Skin epidermis (tissue), 12 donors: ENCODE measurements around the gene HIVEP1.

ENCODE experiments used
- H3K27ac ChIP-seq, 21 experiments: fragments of 200-600 bp; sonication (generic) in 11 of 21; one replicate each; pipeline ENCODE4 v1.5.0; 2020; ENCODE audit warnings: mild to moderate bottlenecking in 3 of 21, inconsistent platforms in 2 of 21, moderate library complexity in 2 of 21
- H3K4me3 ChIP-seq, 7 experiments: fragments of 200-600 bp; sonication (generic) in 2 of 7; one replicate each; pipeline ENCODE4 v1.5.0; 2020; ENCODE audit warnings: inconsistent platforms in 2 of 7, mild to moderate bottlenecking in 2 of 7, moderate library complexity in 1 of 7

Gene HIVEP1

DNA sequence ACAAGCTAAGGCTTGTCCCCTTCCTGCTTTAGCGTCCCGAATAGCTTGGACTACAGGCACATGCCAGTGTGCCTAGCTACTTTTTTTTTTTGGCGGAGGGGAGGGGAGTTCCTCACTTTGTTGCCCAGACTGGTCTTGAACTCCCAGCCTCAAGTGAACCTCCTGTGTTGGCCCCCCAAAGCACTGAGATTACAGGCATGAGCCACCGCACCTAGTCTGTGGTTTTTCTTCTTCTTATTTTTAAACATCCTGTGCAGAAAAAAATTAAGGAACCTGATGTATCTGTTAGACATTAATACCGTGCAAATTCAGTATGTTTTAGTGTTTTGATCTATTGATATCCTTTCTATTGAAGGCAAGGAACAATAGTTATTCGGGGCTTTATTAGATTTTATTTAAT is 25.7 kb downstream of the HIVEP1 start:
- no peak overlapping the region for H3K27ac ChIP-seq

DNA sequence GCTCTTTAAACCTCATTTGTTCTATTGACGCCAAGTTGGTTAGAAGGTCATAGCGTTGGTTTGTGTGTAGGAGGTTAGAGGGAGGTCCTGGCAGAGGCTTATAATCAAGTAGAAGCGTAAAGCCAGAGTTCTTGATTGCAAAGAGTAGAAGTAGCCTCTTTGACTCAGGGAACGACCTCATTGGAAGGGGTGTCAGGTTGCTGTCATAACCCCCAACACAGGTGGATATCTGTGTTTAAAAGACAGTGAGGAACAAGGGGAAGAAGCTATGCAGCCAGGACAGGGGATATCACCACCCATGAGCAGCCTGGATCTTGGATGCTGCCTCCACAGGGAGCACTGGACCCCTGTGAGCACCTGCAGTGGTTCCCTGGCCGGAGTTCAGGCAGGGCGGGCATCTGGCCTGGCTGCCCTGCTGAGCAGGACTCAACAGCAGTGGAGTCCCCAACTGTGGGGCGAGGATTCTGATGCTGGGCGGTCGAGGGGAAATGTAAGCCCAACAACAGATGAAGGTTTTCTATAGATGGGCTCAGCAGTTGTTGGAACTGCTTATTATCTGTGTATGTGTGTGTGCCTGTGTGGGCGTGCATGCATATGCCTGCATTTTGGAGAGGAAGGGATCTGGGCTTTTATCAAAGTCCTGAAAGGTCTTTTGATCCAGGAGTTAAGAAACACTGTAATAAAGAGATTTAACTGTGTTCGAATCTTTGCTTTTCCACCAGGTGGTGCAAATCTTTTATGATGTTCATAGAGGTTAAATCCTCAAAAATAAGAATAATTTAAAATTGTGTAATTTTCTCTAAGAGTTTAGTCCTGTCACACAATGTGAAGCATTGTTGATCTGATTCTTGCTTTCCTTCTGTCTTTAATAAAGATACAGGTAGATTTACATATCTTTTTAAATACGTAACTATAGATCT is 27.7 kb downstream of the HIVEP1 start:
- Histone ChIP-seq H3K27ac (no peak overlapping the region), H3K4me3 (no peak overlapping the region)

More for the DNA sequence above, 25.7 kb downstream of the HIVEP1 start:
- no peak overlapping the region for H3K4me3 ChIP-seq

DNA sequence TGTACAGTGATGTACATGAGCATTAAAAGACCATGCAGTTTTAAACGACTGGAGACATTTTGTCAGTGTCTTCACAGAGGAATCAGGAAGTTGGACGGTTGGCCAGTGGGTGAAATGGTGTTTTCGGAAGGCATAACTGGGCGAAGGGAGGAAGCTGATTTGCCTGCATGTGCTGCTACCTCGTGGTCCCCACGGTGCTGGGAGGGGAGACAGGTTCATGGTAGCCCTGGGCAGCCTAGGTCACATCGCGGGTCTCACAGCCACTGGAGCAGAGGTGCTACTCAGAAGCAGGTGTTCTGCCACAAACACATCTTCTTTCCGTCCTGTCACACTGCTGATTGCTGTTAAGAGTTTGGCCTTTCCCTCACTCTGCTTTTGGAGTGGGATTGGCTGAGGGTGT is 35.2 kb downstream of the HIVEP1 start:
- no peak overlapping the region for H3K27ac ChIP-seq
- H3K4me3 ChIP-seq, result no peak overlapping the region

DNA sequence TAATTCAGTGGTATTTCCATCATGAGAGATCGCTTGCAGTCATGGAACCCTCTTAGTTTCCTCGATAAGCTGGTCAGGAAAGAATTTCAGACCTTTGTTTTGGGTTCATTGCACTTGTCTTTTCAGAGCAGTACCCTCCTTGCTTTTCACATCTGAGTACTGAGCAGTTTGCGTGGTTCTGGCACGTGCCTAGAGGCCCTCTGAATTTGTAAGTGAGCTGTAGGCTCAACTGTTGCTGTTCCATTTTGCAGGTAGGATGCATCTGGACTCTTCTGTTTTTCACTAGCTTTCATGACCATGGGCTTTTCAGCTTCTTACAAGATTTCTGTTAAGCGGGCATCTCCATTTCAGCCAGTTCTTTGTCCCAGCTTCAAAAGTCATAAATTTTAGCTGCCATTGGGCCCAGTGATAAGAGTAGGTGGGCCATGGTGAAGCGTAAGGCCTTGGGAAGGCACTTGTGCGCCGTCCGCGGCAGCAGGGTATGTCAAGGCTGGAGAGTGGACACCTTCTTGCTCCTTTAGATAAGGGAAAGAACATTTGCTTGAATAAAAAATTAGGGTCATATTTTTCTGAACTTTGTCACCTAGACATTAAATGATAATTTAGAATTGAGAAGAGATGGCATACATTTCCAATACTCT is 35.8 kb downstream of the HIVEP1 start:
- H3K4me3 ChIP-seq, result no peak overlapping the region
- no peak overlapping the region for H3K27ac ChIP-seq

DNA sequence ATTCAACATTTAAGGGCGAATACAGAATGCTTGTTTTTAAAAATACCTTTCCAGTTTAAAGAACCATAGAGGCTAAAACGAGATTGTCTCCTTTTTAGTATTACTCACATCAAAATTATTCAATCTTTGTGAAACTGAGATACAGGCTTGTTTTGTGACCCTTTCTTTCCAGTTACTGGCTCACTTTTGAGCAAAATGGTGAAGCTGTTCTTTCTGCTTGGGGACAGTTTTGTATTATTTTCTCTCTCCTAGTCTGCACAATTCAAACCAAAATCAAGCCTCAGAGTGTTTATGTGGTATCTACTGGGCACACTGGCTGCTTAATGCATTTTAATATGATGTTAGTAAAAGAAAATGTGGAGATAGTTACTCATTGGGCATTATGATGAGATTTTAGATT is 36.5 kb downstream of the HIVEP1 start:
- peak overlapping the region in 2 of 21 experiments; percentile 8 to 44 for H3K27ac ChIP-seq
- no peak overlapping the region for H3K4me3 ChIP-seq

DNA sequence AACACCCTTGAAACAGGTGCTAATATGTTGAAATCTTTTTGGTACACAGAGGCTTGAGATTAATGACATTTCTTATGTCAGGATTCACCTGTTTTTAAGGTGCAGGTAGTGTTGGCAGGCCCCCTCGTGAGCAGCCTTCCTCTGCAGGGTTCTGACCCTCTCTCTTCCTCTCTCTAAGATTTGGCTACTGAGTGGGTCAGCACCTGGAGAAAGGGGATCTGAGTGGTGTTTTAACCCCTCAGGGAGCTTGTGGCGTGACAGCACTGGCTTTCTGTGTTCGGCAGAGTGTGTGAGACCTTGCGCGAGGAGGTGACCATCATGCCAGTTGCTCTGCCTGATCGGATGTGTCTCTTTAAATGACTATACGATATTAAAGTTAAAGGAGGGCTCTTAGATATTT is 37.1 kb downstream of the HIVEP1 start:
- no peak overlapping the region for H3K4me3 ChIP-seq
- H3K27ac ChIP-seq, result peak overlapping the region in 4 of 21 experiments; percentile 8 to 44 (median 20)

DNA sequence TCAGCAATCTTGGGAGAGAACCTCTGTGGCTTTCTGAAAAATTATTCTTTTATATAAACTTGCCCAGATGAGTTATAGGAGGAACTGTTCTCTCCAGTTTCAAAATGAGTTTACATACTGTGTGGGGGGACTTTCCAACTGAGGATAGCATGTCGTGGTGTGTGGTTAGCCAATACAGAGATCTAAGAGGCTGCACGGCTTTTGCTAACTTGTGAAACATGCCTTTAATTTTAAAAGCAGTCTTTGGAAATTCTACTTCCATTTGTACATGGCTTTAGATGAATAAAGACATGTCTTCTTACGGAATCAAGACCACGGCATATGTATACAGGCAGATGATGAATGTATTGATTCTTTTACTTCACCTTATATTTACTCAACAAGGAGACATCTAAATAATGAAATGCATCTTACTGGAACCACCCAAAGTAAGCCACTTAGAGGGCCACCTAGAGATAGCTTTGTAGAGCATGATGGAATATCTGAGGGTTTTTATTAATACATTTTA is 39.8 kb downstream of the HIVEP1 start:
- Histone ChIP-seq H3K4me3 (no peak overlapping the region), H3K27ac (peak overlapping the region in 14 of 21 experiments; percentile 8 to 83 (median 46))

DNA sequence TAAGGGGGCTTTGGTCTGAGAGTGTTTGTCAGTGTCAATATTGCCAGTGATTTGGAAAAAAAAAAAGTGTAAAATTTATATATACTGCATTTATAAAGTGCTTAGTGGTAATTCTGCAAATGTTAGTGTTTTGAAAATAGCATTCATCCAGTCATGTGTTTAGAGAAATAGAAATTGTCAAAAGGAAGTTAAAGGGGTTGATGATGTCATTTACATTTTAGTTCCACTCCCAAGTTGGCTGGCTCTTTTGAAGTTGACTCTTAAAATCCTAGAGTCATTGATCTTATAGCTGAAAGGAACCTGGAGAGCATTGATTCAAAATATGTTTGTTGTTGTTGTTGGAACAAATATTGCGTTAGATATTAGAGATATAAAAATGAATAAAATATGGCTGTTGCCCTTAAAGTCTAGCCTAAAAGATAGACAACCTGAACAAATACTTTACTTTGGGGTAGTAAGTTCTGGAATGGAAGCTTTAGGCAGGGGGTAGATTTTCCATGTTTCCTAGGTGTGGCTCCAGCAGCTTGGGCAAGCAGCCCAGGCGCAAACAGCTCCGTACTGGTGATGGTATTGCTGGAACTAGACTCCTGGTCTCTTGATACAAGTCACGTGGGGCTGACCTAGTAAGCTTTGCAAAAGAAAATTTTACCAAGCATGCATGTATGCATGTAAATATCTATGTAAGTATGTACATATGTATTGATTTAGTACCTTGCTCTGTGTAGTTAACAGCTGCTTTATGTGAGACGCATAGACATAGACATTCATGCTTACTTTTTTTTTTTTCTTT is 46.3 kb downstream of the HIVEP1 start:
- H3K27ac ChIP-seq, result peak overlapping the region in 5 of 21 experiments; percentile 6 to 53 (median 13)
- H3K4me3 ChIP-seq, result no peak overlapping the region

DNA sequence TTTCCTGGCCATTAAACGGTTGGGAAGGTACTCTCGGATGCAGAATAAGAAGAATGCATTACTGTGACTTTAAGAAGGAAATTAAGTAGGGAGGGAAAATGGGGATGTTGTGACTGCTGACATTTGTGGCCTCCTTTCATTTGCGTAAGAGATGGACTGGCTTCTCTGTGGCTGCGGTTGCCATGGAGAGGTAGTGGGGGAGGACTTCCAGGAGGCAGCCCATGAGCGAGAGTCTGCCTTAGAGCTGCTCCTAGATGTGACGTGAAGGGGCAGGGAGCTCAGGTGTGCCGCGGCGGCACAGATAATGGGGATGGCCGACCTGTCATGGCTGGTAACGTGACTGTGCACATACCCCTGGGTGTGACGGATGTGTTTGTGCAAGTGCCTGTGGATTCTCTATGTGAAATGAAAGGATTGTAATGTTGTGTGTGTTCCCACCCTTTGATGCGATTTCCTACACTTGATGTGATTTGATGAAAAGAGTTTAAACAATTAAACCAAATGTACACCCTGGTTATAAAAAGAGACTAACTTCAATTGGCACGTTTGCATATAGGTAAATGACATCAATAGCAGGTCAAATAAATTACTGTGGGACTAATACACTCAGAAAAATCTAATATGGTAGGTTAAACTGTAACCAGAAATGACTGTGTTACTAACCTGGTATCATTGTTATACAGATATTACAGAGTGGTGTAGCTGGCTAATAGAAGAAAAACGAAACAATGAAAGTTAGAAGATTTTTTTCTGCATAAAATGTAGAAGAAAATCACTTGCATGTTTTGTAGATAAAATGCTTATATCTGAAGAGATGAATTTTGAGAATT is 48.9 kb downstream of the HIVEP1 start:
- Histone ChIP-seq H3K27ac (peak overlapping the region in 7 of 21 experiments; percentile 0 to 78 (median 55)), H3K4me3 (peak overlapping the region in 3 of 7 experiments; percentile 8 to 28 (median 11))

DNA sequence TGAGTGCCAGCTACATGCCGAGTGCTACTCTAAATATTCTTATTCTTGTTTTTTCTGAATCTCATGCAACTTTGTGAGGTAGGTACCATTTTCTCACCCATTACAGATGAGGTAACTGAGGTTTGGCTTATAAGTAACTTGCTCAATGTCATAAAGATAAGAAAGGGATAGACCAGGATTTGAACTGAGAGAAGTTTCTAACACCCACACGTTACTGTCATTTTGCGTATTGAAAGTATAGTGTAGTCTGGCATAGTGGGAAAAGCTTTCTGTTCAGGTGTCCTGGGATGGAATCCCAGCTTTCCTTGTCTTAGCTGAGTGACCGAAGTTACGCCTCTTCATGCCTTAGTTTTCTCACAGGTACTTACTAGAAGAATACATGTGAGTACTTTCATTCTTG is 50.5 kb downstream of the HIVEP1 start:
- no peak overlapping the region for H3K27ac ChIP-seq
- H3K4me3 ChIP-seq, result no peak overlapping the region

DNA sequence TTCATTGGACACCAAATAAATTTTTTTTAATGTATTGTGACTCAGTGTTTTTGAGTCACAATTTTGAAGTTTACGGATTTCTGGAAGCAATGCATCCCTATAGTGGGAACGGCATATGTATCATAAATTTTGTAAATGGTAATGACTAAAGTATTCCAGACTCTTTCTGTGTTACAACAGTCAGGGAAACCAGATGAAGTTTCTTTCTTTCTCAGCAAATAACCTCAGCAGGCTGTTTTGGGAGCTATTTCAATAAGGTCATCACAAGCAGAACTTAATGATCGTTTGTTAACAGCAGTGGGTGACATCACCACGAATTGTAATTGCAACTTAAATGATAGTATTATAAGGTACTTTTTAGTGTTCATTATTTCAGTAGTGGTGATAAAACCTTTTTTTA is 52.0 kb downstream of the HIVEP1 start:
- Histone ChIP-seq H3K27ac (peak overlapping the region in 2 of 21 experiments; percentile 16 to 56), H3K4me3 (no peak overlapping the region)

DNA sequence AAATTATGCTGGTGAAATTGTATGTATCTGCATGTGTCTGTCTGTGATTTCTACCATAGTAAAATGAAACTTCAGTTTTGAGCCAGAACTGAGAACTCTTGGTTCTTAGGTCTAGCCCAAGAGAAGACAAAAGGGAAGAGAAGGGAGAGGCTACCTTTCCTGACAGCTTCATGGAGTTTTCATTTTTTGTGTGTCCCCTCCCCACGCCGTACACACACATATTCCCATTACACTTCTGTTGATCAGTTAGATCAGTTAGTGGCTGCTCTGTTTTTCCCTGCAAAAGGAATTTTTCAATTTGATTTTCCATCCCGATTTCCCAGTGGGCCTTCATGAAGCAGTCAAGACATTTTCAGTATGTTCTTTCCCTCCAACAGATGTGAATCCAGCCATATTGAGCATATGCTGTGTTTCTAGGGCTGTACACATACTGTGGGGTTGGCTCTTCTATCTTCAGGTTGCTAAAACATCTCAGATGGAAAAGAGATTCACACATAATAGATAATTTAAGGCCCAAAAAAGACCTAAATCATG is 52.5 kb downstream of the HIVEP1 start:
- Histone ChIP-seq H3K27ac (peak overlapping the region in 3 of 21 experiments; percentile 1 to 56 (median 16)), H3K4me3 (no peak overlapping the region)

DNA sequence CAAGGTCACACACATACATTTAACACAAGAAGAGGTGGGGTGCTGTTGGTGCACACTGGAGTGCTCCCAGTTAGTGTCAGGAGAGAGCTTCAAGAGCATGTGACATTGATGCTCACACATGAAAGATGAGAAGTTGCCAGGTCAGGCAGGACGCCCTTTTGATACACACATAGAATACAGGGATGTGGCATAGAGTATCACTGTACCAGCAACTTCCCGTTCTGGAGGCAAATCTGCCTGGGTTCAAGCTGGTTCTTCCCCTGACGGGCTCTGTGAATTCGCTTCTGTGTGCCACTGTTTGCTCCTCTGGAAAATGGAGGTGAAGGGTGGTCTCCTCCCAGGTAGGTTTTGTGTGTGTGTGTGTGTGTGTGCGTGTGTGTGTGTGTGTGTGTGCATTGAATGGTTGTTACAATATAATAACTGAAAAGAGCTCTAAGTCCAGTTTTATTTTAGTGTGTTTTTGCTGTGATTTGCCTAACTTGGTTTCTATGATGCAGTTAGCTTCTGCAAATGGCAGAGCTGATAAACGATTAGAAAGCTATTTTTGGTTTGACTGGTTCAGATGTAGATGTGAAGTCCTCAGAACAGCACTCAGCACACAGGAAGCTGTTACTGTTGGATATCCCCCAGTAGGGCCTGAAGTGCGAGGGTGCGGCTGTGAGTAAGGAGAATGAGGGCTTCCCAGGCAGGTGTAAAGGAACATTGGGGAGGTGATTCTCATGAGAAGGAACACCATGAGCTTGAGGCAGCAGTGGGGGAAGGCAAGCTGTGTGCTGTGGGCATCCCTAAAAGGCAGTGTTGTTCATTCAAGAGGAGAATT is 53.4 kb downstream of the HIVEP1 start:
- H3K27ac ChIP-seq, result peak overlapping the region in 1 of 21 experiments; percentile 23
- no peak overlapping the region for H3K4me3 ChIP-seq

DNA sequence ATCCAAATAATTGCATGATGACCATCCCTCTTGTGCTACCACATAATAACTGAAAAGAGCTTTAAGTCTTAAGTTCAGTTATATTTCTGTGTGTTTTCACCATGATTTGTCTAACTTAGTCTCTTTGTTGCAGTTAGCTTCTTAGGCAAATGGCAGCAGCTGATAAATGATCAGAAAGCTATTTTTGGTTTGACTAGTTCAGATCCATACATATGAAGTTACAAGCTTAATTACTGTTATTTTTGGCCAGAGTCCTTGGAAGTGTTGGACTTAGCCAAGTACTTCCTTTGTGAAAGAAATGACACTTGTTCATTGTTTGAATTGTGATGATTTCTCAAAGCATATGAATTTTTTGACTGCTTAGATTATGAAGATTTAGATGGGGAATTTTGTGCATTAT is 54.2 kb downstream of the HIVEP1 start:
- Histone ChIP-seq H3K27ac (no peak overlapping the region), H3K4me3 (no peak overlapping the region)

DNA sequence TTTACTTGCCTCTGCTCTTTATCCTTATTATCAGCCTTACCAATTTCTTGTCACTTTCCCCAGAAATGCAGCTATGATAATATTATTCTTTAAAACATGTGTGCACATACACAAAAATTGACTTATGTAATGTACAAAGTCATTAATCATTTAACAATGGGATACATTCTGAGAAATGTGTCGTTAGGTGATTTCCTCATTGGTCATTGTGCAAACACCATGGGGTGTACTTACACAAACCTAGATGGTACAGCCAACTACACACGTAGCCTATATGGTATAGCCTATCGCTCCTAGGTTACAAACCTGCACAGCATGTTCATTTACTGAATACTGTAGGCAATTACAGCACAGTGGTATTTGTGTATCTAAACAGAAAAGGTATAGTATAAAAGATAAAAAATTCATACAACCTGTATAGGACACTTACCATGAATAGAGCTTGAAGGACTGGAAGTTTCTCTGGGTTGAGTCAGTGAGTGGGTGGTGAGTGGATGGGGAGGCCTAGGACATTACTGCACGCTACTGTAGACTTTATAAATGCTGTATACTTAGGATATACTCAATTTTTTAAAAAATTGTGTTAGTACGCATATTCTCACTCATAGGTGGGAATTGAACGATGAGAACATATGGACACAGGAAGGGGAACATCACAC is 56.9 kb downstream of the HIVEP1 start:
- no peak overlapping the region for H3K27ac ChIP-seq
- no peak overlapping the region for H3K4me3 ChIP-seq

DNA sequence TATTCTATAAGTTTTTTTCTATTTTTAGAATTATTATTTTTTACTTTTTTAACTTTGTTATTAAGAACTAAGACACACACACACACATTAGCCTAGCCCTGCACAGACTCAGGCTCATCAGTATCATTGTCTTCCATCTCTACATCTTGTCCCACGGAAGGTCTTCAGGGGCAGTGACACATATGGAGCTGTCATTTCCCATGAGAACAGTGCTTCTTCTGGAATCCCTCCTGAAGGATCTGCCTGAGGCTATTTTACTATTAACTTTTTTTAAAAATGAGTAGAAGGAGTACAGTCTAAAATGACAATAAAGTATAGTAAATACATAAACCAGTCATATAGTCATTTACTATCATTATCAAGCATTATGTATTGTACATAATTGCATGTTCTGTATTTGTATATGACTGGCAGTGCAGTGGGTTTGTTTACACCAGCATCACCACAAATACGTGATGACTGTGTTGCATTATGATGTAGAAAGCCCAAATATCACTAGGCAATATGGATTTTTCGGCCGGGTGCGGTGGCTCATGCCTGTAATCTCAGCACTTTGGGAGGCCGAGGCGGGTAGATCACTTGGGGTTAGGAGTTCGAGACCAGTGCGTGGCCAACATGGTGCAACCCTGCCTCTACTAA is 57.9 kb downstream of the HIVEP1 start:
- H3K4me3 ChIP-seq, result no peak overlapping the region
- H3K27ac ChIP-seq, result no peak overlapping the region

DNA sequence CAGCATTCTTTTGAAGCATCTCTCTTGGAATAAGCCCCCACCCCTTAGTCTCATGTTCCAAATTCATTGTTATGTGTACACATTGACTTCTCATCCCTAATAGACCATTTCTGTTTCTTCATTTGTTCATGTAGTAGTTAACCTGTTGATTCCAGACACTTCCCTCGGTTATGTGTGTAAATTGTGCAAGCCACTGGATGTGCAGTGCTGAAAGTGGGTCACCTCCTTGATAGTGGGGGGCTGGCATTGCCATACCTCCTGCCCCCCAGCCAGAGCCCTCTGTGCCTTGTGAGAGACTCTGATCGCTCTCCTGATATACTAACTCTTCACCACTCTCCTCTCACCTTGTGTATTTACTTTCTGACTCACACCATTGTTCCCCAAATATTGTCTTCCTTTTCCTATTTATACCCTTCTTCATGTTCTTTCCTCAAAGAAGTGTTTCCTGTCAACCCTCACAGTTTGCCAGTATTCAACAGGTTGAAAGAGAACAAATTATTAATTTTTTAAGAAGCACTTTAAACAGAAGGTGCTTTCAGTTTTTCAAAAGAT is 59.0 kb downstream of the HIVEP1 start:
- H3K27ac ChIP-seq, result no peak overlapping the region
- no peak overlapping the region for H3K4me3 ChIP-seq
